ENCODE results near the gene MORN4.
A peak's percentile ranks its signal among the peaks of the same experiment; 100 is the strongest.

The MORN4 gene

DNA sequence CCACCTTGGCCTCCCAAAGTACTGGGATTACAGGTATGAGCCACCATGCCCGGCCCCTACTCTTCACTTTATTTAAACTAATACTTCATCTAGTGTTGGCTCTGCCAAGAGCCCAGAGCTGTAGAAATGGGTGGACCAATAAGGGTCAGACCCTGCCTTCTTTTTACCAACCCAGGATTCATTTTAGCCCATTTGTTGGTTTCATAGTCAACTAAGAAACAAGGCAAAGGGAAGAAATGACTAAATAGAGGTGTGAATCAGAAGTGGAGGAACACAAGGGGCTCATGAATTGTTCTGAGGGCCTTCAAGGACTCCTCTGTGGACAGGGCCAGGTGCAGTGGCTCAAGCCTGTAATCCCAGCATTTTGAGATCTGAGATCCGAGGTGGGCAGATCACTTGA lies 59.6 kb downstream of the MORN4 start:
- no peak for DNase-seq (ENCODE audit: low read depth in 2 of 2)

GRCh38 chr10:97573021-97573420 lies 60.3 kb downstream of the MORN4 start:
- DNase-seq (ENCODE audit: low read depth in 2 of 2), result no peak

DNA sequence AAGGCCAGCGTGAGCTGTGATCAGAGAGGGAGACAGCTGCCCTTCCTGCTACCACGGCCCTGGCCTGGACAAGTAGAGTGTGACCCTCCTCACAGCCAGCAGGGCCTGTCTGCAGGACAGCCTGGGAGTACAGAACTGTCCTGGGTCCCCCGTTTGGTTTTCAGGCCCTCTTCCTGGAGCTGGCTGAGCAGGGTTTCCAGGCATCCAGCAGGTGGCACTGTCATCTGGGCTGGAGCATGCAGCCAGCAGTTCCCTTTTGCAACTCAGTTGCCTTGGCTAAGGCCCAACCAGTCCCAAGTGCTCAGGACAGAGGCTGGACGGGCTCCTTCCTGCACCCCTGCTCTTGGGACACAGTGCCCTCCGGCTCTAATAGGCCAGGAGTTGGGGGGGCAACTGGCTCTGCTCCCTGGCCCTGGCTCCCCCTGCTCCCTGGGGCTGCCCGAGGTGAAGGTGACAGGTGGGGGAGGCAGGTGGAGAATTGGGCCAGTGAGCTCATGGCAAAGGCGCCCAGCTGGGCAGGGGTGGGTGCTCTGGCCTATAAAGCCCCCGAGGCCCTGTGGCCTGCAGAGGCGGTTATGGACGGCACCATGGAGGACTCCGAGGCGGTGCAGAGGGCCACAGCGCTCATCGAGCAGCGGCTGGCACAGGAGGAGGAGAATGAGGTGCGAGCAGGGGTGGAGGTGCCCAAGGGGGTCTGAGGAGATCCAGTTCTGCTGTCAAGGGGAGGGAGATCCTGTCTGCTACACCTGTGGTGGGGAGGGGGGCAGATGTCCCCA lies 60.9 kb downstream of the MORN4 start, which contains the start of gene ANKRD2:
ANKRD2 (plus strand) TSS at position 566 of the 776 bp plus-strand sequence; CDS start at position 576, 10 bp downstream.
- DNase-seq (ENCODE audit: low read depth in 2 of 2), result peak in 1 of 2 donors; percentile 15

GRCh38 chr10:97571622-97572021 lies 61.7 kb downstream of the MORN4 start:
- no peak for DNase-seq (ENCODE audit: low read depth in 2 of 2)

- no peak for DNase-seq (ENCODE audit: low read depth in 2 of 2)
These were observed 62.4 kb downstream of the MORN4 start for GRCh38 chr10:97570789-97571471.

DNA sequence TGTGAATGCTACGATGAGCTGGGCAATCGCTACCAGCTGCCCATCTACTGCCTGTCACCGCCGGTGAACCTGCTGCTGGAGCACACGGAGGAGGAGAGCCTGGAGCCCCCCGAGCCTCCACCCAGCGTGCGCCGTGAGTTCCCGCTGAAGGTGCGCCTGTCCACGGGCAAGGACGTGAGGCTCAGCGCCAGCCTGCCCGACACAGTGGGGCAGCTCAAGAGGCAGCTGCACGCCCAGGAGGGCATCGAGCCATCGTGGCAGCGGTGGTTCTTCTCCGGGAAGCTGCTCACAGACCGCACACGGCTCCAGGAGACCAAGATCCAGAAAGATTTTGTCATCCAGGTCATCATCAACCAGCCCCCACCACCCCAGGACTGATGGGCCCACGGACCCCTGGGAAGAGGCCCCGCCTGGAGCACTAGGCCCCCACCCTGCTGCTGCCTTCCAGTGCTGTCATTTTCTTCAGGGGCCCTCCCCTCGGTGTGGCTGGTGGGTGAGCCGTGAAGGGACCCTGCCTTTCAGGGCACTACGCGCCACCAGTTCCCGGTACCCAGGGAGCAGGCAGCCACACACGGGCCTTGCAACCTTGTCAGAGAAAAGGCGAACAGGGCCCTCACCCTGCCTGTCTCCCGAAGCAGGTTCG lies 63.0 kb downstream of the MORN4 start:
- no peak for DNase-seq (ENCODE audit: low read depth in 2 of 2)

- DNase-seq (ENCODE audit: low read depth in 2 of 2), result no peak
These were observed 65.4 kb downstream of the MORN4 start for GRCh38 chr10:97567891-97568290.

- DNase-seq (ENCODE audit: low read depth in 2 of 2), result no peak
These were observed 66.8 kb downstream of the MORN4 start for GRCh38 chr10:97566336-97566996.

- DNase-seq (ENCODE audit: low read depth in 2 of 2), result no peak
These were observed 68.5 kb downstream of the MORN4 start for GRCh38 chr10:97564776-97565175.
